Thyroid gland (tissue), 4 donors: ENCODE data around the gene URAD.

Source experiments
- POLR2A ChIP-seq, 2 donors: fragments of 450-650 bp; IDR thresholded peaks; one replicate each; pipeline ENCODE4 v1.6.1; 2017; ENCODE audit warnings: antibody characterized with exemption in 2 of 2, mild to moderate bottlenecking in 2 of 2, moderate library complexity in 1 of 2
- TF ChIP-seq, protein P1 (sequence below), 6 experiments: fragments of 200-600 bp in 3 of 6; fragments of 450-650 bp in 3 of 6; sonication (generic) in 3 of 6; IDR thresholded peaks; one replicate each; pipeline ENCODE4 v1.5.1; 2016 to 2019; ENCODE audit warnings: antibody characterized with exemption in 6 of 6, mild to moderate bottlenecking in 2 of 6, inconsistent platforms in 1 of 6, moderate library complexity in 1 of 6

GRCh38 chr13:27956576-27957300 is 31.8 kb downstream of the URAD start:
- TF ChIP-seq, protein P1, sequence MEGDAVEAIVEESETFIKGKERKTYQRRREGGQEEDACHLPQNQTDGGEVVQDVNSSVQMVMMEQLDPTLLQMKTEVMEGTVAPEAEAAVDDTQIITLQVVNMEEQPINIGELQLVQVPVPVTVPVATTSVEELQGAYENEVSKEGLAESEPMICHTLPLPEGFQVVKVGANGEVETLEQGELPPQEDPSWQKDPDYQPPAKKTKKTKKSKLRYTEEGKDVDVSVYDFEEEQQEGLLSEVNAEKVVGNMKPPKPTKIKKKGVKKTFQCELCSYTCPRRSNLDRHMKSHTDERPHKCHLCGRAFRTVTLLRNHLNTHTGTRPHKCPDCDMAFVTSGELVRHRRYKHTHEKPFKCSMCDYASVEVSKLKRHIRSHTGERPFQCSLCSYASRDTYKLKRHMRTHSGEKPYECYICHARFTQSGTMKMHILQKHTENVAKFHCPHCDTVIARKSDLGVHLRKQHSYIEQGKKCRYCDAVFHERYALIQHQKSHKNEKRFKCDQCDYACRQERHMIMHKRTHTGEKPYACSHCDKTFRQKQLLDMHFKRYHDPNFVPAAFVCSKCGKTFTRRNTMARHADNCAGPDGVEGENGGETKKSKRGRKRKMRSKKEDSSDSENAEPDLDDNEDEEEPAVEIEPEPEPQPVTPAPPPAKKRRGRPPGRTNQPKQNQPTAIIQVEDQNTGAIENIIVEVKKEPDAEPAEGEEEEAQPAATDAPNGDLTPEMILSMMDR (IDR thresholded peaks at IDR 0.05), result no peak
- no peak for TF ChIP-seq POLR2A (IDR thresholded peaks at IDR 0.05)
